Bronchial epithelial cell (primary cell): ENCODE results near the gene CEACAM19. TPM values are rescaled to one million over a fixed set of nuclear protein-coding genes. Genes with fewer than 3 reads are reported as not detected.
"Not testable (repeated sequence)": the region's sequence is repeated elsewhere in the genome, so short reads cannot be mapped to it uniquely, and the experiment has no call there.

Source experiments
- DNase-seq: peaks from one replicate; pipeline ENCODE4 v3.0.0-alpha.2; 2010; ENCODE audit warnings: low read depth
- FAIRE-seq: peaks from 2 replicates; lab custom pipeline; 2011; peaks lifted over from hg19 to GRCh38; lab: Jason Lieb, UNC
- H3K27me3 ChIP-seq: 2 replicates; pipeline ENCODE4 v1.5.1; 2011; ENCODE audit warnings: low read length; ENCODE audit not compliant: control insufficient read depth, insufficient read depth
- H3K36me3 ChIP-seq: 2 replicates; pipeline ENCODE4 v1.5.1; 2011; ENCODE audit warnings: low read length; ENCODE audit not compliant: control insufficient read depth, insufficient read depth
- H3K4me3 ChIP-seq: 2 replicates; pipeline ENCODE4 v1.5.1; 2011; ENCODE audit warnings: mild to moderate bottlenecking, low read depth, low read length, control low read depth
- CTCF ChIP-seq: IDR thresholded peaks from 2 replicates; pipeline ENCODE4 v1.5.1; 2011; ENCODE audit warnings: mild to moderate bottlenecking, moderate library complexity, low read length, control low read depth, inconsistent platforms; ENCODE audit not compliant: insufficient read depth, severe bottlenecking
- total RNA-seq: library from RNA; depleted of rRNA; stranded (reverse); fragments of >200 nt; gene quantifications from 2 replicates; pipeline ENCODE4 v1.2.1, GENCODE V29; 2014

CEACAM19 gene
- total RNA-seq, 1 donor from 2014 or later, result 0.53 TPM

DNA sequence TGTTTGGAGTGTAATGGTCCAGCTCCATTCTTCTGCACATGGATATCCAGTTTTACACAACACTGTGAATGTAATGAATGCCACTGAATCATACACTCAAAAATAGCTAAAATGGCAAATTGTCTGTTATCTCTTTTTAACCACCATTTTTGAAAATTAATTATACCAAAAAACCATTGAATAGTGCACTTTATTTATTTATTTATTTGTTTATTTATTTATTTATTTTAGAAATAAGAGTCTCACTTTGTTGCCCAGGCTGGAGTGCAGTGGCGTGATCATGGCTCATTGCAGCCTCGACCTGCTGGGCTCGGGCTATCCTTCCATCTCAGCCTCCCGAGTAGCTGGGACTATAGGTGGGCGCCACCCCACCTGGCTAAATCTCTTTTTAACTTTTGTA, 7.3 kb upstream of the CEACAM19 start:
- no peaks in the 10 kb centered on the region for H3K27me3 ChIP-seq
- FAIRE-seq, result no peak

DNA sequence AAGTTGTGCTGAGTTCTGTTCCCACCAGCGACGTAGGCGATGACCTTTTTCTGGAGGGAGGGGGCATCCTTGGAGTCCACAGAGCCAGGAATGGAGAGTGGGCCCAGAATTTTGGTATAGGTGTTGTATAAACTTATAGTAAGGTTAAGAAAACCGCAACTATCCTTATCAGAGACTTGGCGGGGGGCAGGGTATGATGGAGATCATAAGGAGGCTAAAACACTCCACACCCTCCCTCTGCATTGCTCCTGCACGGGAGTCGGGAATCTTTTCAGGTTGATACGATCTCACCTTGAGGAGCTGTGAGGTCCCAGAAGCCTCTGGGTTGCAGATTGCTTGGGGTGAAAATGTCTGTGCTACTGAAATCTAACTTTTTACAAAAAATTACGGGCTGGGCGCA, 6.3 kb upstream of the CEACAM19 start:
- no peaks in the 10 kb centered on the region for H3K27me3 ChIP-seq
- no peak overlapping the region for H3K4me3 ChIP-seq
- peaks cover 21% of the 10 kb centered on the region for H3K36me3 ChIP-seq
- no peak for TF ChIP-seq CTCF
- DNase-seq, result no peak
- FAIRE-seq, result no peak

More for the DNA sequence above, 7.3 kb upstream of the CEACAM19 start:
- no peak overlapping the region for H3K4me3 ChIP-seq
- no peak for DNase-seq
- no peak for TF ChIP-seq CTCF
- H3K36me3 ChIP-seq, result peaks cover 28% of the 10 kb centered on the region

DNA sequence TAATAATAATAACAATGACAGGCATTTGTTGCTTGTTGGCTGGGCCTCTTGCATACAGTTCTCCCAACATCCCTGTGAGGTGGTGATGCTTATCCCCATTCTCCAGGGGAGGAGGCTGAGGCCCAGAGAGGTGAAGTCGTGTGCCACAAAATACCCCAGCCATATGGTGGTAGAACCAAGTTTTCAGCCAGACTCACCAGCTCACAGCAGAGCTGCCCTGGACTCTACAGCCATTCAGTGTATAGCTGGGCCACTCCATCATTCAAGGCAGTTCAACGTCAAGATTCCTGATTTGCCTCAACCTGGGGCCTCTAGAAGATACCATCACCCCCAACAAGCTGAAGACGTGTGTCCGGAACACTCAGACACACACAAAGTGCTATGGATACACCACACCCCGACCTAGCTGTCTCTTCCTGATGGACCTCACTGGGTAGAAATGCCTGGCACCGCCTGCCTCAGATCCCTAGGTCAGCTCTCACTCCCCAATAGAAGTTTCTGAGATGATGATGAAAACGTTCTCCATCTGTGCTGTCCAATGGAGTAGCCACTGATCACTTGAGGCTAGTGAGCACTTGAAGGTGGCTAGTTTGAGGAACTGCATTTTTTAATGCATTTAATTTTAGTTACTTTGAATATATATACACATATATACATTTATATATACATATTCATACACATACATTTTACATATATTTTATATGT, 4.3 kb upstream of the CEACAM19 start:
- DNase-seq (no peak), FAIRE-seq (no peak)
- Histone ChIP-seq H3K27me3 (no peaks in the 10 kb centered on the region), H3K4me3 (no peak overlapping the region), H3K36me3 (peaks cover 12% of the 10 kb centered on the region)
- no peak for TF ChIP-seq CTCF

- Histone ChIP-seq H3K27me3 (no peaks in the 10 kb centered on the region), H3K4me3 (no peak overlapping the region), H3K36me3 (peaks cover 2% of the 10 kb centered on the region)
- FAIRE-seq (no peak), DNase-seq (no peak)
- TF ChIP-seq CTCF, result no peak
Observed at GRCh38 chr19:44668985-44669764, 2.1 kb upstream of the CEACAM19 start.

DNA sequence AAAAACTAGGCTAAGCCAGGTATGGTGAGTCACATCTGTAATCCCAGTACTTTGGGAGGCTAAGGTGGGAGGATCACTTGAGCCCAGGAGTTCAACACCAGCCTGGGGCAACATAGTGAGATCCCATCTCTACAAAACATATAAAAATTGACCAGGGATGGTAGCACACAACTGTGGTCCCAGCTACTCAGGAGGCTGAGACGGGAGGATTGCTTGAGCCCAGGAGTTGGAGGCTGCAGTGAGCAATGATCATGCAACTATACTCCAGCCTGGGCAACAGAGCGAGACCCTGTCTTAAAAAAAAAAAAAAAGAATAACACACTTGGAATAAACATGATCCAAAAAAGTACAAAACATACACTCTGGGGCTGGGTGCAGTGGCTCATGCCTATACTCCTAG, 1.3 kb upstream of the CEACAM19 start:
- FAIRE-seq, H3K4me3 ChIP-seq, H3K27me3 ChIP-seq, DNase-seq, H3K36me3 ChIP-seq: not testable (repeated sequence)

GRCh38 chr19:44672226-44672625, 944 bp downstream of the CEACAM19 start:
- no peaks in the 10 kb centered on the region for H3K27me3 ChIP-seq
- H3K36me3 ChIP-seq, result peaks cover 2% of the 10 kb centered on the region
- DNase-seq (no peak), FAIRE-seq (no peak)
- TF ChIP-seq CTCF, result no peak
- H3K4me3 ChIP-seq, result no peak overlapping the region
